Right lobe of liver (tissue), 6 donors: ENCODE data around the gene KLF11. TPM values are rescaled to one million over a fixed set of nuclear protein-coding genes. Genes with fewer than 3 reads are reported as not detected.
"Not testable (repeated sequence)": the region's sequence is repeated elsewhere in the genome, so short reads cannot be mapped to it uniquely, and the experiment has no call there.

Experiments
- ATAC-seq, 4 donors: fragments of 200-7000 bp; cut with Tn5 transposase; one replicate each; pipeline ENCODE4 v1.9.1; 2020; ENCODE audit warnings: mild to moderate bottlenecking in 4 of 4, moderate library complexity in 4 of 4
- DNase-seq, 3 donors: peaks; one replicate each; pipeline ENCODE4 v3.0.0-alpha.2; 2020
- H3K27ac ChIP-seq, 3 donors: fragments of 200-600 bp; one replicate each; pipeline ENCODE4 v1.8.0; 2022
- H3K27me3 ChIP-seq, 2 donors: fragments of 200-600 bp; one replicate each; pipeline ENCODE4 v1.8.0; 2022
- H3K36me3 ChIP-seq, 4 donors: fragments of 200-600 bp; sonication (generic) in 1 of 4; one replicate each; pipeline versions ENCODE4 v1.5.1 to v1.8.0; 2017 to 2022; ENCODE audit warnings: control low read depth in 1 of 4
- H3K4me1 ChIP-seq, 4 donors: fragments of 200-600 bp; sonication (generic) in 1 of 4; one replicate each; pipeline versions ENCODE4 v1.5.1 to v1.8.0; 2017 to 2022; ENCODE audit warnings: control low read depth in 1 of 4
- H3K4me3 ChIP-seq, 3 donors: fragments of 200-600 bp; one replicate each; pipeline ENCODE4 v1.8.0; 2022
- H3K9me3 ChIP-seq, 4 donors: fragments of 200-600 bp; sonication (generic) in 1 of 4; one replicate each; pipeline versions ENCODE4 v1.5.1 to v1.8.0; 2017 to 2022; ENCODE audit warnings: control low read depth in 1 of 4
- POLR2A ChIP-seq: fragments of 450-650 bp; IDR thresholded peaks from one replicate; pipeline ENCODE4 v1.6.1; 2017; ENCODE audit warnings: antibody characterized with exemption, mild to moderate bottlenecking
- WGBS: methylation state at CpG from one replicate; pipeline ENCODE4 v1.1.6; 2018; ENCODE audit warnings: low coverage, low lambda C conversion rate; ENCODE audit not compliant: insufficient coverage; ENCODE audit errors: missing lambda C conversion rate; 5-methylcytosine and 5-hydroxymethylcytosine counted together
- intact Hi-C, 2 donors: fragments of 100-400 bp; cut with DNase I; formaldehyde crosslinking; loops; one replicate each; pipeline versions ENCODE4 v1.11.2 to v1.14.1; 2022
- total RNA-seq, 6 experiments: library from RNA; depleted of rRNA in 2 of 6; stranded (reverse); fragments of >200 nt in 2 of 6; fragmentation: NEBNext Ultra II Directional in 3 of 6; extraction: Animal tissue kit (Norgen Biotek cat#: 25700) in 3 of 6; gene quantifications; one replicate each; pipeline versions ENCODE4 v1.1.0 to v1.2.4, GENCODE V29; 2016 to 2023
- TF ChIP-seq, protein P1 (sequence below), 4 donors: fragments of 200-600 bp in 3 of 4; fragments of 450-650 bp in 1 of 4; IDR thresholded peaks; one replicate each; pipeline versions ENCODE4 v1.5.1 to v1.8.0; 2016 to 2022; ENCODE audit warnings: antibody characterized with exemption in 4 of 4, mild to moderate bottlenecking in 2 of 4
- donor health status: DM: no; HTN: yes; CAD: no.
- donor health status: DM: no; HTN: no; CAD: no.
- donor health status: DM: no; HTN: no; CAD: no.
- donor health status: DM: no; HTN: yes; CAD: no.
- donor health status: DM: no; HTN: yes; CAD: no.

Gene KLF11
- total RNA-seq, 6 experiments from 2014 or later: 10.9 to 40.1 (median 27.8) TPM

DNA sequence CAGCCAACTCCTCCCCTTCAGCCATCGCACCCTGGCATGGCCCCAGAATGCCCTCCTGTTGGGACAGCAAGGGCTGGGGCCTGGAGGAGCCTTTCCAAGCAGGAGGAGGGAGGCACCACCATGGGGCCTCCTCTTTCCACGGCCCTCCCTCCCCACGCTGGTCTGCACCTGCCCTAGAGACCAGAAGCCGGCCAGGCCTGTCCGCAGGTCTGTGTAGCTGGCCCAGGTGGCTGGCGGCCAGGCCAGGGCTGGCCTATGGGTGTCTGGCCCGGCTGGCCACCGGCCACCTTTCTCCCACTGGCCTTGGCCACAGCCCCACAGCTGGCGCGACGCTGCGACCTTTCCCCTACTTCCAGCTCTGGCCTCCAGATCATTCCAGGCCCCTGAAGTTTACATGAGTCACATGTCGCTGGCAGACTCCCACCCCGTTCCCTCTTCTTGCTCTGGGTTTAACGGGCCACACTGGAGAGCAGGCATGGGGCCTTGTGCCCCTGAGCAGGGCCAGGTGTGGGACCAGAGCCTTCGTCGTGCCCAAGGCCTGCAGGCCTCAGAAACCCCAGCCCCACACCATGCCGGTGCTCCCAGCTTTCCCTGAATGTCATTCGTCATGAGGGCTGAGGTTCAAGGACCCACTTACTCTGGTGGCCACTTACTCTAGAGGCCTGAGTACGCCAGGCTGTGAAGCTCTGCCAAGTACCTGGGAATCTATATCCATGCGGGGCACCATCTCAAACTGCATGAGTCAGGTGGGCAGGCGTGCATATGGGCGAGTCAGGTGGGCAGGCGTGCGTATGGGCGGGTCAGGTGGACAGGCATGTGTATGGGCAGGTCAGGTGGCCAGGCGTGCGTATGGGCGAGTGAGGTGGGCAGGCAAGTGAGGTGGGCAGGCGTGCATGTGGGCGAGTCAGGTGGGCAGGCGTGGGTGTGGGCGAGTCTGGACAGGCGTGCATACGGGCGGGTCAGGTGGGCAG lies 33.3 kb upstream of the KLF11 start:
- peak overlapping the region; percentile 89 to 97 (median 94) for H3K27ac ChIP-seq
- H3K4me3 ChIP-seq: peak overlapping the region in 1 of 3 donors; percentile 45
- no peaks in the 10 kb centered on the region for H3K9me3 ChIP-seq
- H3K36me3 ChIP-seq: no peaks in the 10 kb centered on the region
- 75% methylated on average over 19 of the region's 36 CpGs for WGBS
- peak; percentile 83 for TF ChIP-seq POLR2A
- TF ChIP-seq, protein P1, sequence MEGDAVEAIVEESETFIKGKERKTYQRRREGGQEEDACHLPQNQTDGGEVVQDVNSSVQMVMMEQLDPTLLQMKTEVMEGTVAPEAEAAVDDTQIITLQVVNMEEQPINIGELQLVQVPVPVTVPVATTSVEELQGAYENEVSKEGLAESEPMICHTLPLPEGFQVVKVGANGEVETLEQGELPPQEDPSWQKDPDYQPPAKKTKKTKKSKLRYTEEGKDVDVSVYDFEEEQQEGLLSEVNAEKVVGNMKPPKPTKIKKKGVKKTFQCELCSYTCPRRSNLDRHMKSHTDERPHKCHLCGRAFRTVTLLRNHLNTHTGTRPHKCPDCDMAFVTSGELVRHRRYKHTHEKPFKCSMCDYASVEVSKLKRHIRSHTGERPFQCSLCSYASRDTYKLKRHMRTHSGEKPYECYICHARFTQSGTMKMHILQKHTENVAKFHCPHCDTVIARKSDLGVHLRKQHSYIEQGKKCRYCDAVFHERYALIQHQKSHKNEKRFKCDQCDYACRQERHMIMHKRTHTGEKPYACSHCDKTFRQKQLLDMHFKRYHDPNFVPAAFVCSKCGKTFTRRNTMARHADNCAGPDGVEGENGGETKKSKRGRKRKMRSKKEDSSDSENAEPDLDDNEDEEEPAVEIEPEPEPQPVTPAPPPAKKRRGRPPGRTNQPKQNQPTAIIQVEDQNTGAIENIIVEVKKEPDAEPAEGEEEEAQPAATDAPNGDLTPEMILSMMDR (IDR thresholded peaks at IDR 0.05): no peak
- H3K27me3 ChIP-seq: no peaks in the 10 kb centered on the region
- intact Hi-C loops: no loop called here
- DNase-seq (peak; percentile 95 to 97 (median 97)), ATAC-seq (peak; percentile 91 to 96 (median 92))
- peaks cover 0 to 31% (median 13%) of the 10 kb centered on the region in 4 donors for H3K4me1 ChIP-seq

DNA sequence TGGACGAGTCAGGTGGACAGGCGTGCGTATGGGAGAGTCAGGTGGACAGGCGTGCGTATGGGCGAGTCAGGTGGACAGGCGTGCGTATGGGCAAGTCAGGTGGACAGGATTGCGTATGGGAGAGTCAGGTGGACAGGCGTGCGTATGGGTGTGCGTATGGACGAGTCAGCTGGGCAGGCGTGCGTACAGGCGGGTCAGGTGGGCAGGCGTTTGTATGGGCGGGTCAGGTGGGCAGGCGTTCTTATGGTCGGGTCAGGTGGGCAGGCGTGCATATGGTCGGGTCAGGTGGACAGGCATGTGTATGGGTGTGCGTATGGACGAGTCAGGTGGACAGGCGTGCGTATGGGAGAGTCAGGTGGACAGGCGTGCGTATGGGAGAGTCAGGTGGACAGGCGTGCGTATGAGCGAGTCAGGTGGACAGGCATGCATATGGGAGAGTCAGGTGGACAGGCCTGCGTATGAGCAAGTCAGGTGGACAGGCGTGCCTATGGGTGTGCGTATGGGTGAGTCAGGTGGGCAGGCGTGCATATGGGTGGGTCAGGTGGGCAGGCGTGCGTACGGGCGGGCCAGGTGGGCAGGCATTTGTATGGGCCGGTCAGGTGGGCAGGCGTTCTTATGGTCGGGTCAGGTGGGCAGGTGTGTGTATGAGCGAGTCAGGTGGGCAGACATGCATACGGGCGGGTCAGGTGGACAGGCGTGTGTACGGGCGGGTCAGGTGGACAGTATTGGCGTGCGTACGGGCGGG lies 32.3 kb upstream of the KLF11 start:
- H3K27ac ChIP-seq, H3K9me3 ChIP-seq, H3K27me3 ChIP-seq, H3K36me3 ChIP-seq, intact Hi-C loops, ATAC-seq: not testable (repeated sequence)
- peaks cover 0 to 31% (median 13%) of the 10 kb centered on the region in 4 donors for H3K4me1 ChIP-seq
- peak in 1 of 3 donors; percentile 50 for DNase-seq
- 92% methylated on average over 41 of the region's 52 CpGs for WGBS
- peak overlapping the region in 1 of 3 donors; percentile 45 for H3K4me3 ChIP-seq

DNA sequence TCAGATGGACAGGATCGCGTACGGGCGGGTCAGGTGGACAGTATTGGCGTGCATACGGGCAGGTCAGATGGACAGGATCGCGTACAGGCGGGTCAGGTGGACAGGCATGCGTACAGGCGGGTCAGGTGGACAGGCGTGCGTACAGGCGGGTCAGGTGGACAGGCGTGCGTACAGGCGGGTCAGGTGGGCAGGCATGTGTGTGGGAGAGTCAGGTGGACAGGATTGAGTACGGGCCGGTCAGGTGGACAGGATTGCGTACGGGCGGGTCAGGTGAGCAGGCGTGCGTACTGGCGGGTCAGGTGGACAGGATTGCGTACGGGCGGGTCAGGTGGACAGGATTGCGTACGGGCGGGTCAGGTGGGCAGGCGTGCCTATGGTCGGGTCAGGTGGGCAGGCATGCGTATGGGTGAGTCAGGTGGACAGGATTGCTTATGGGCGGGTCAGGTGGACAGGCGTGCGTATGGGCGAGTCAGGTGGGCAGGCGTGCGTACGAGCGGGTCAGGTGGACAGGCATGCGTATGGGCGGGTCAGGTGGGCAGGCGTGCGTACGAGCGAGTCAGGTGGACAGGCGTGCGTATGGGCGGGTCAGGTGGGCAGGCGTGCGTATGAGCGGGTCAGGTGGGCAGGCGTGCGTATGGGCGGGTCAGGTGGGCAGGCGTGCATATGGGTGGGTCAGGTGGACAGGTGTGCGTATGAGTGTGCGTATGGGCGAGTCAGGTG lies 31.6 kb upstream of the KLF11 start:
- H3K4me3 ChIP-seq, H3K36me3 ChIP-seq, intact Hi-C loops, H3K9me3 ChIP-seq, ATAC-seq, H3K27me3 ChIP-seq, H3K27ac ChIP-seq: not testable (repeated sequence)
- DNase-seq: peak in 2 of 3 donors; percentile 57 to 60
- WGBS: 93% methylated on average over 45 of the region's 61 CpGs
- H3K4me1 ChIP-seq: peaks cover 0 to 29% (median 13%) of the 10 kb centered on the region in 4 donors

DNA sequence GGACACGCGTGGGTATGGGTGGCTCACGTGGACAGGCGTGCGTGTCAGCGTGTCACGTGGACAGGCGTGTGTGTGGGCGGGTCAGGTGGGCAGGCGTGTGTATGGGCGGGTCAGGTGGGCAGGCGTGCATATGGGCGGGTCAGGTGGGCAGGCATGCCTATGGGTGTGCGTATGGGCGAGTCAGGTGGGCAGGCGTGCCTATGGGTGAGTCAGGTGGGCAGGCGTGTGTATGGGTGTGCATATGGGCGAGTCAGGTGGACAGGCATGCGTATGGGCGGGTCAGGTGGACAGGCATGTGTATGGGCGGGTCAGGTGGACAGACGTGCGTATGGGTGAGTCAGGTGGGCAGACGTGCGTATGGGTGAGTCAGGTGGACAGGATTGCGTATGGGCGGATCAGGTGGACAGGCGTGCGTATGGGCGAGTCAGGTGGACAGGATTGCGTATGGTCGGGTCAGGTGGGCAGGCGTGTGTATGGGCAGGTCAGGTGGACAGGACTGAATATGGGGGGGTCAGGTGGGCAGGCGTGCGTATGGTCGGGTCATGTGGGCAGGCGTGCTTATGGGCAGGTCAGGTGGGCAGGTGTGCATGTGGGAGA lies 30.9 kb upstream of the KLF11 start:
- WGBS: 95% methylated on average over 35 of the region's 37 CpGs
- DNase-seq: peak in 2 of 3 donors; percentile 25 to 37
- H3K4me1 ChIP-seq: peaks cover 0 to 30% (median 14%) of the 10 kb centered on the region in 4 donors

DNA sequence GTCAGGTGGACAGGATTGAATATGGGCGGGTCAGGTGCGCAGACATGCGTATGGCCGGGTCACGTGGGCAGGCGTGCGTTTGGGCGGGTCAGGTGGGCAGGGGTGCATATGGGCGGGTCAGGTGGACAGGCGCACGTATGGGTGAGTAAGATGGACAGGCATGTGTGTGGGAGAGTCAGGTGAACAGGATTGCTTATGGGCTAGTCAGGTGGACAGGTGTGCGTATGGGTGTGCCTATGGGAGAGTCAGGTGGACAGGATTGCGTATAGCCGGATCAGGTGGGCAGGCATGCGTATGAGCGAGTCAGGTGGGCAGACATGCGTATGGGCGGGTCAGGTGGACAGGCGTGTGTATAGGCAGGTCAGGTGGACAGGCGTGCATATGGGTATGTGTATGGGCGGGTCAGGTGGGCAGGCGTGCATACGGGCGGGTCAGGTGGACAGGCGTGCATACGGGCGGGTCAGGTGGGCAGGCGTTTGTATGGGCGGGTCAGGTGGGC lies 30.3 kb upstream of the KLF11 start:
- Histone ChIP-seq H3K4me1 (peaks cover 0 to 35% (median 15%) of the 10 kb centered on the region in 4 donors), H3K36me3 (no peaks in the 10 kb centered on the region), H3K4me3 (no peak overlapping the region), H3K27me3 (no peaks in the 10 kb centered on the region), H3K9me3 (no peaks in the 10 kb centered on the region), H3K27ac (no peak overlapping the region)
- DNase-seq (peak in 2 of 3 donors; percentile 41 to 57), ATAC-seq (no peak)
- intact Hi-C loops: no loop called here
- 90% methylated on average over 29 of the region's 29 CpGs for WGBS
- TF ChIP-seq, protein P1 (IDR thresholded peaks at IDR 0.05): no peak
- no peak for TF ChIP-seq POLR2A

More for the DNA sequence above, 30.9 kb upstream of the KLF11 start:
- H3K36me3 ChIP-seq, H3K27me3 ChIP-seq, H3K9me3 ChIP-seq, ATAC-seq, intact Hi-C loops, H3K27ac ChIP-seq, H3K4me3 ChIP-seq: not testable (repeated sequence)

DNA sequence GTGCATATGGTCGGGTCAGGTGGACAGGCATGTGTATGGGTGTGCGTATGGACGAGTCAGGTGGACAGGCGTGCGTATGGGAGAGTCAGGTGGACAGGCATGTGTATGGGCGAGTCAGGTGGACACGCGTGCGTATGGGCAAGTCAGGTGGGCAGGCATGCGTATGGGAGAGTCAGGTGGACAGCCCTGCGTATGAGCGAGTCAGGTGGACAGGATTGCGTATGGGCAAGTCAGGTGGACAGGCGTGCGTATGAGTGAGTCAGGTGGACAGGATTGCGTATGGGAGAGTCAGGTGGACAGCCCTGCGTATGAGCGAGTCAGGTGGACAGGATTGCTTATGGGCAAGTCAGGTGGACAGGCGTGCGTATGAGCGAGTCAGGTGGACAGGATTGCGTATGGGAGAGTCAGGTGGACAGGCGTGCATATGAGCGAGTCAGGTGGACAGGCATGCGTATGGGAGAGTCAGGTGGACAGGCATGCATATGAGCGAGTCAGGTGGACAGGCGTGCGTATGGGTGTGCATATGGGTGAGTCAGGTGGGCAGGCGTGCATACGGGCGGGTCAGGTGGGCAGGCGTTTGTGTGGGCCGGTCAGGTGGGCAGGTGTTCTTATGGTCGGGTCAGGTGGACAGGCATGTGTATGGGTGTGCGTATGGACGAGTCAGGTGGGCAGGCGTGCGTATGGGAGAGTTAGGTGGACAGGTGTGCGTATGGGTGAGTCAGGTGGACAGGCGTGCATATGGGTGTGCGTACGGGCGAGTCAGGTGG lies 29.5 kb upstream of the KLF11 start:
- H3K27ac ChIP-seq, ATAC-seq, intact Hi-C loops, H3K4me3 ChIP-seq, H3K27me3 ChIP-seq, H3K36me3 ChIP-seq, H3K9me3 ChIP-seq: not testable (repeated sequence)
- peaks cover 0 to 43% (median 17%) of the 10 kb centered on the region in 4 donors for H3K4me1 ChIP-seq
- WGBS: 95% methylated on average over 43 of the region's 43 CpGs
- DNase-seq: peak in 2 of 3 donors; percentile 3 to 44
